CD14-positive monocyte (primary cell): ENCODE measurements around the gene MTF1. TPM values are rescaled to one million over a fixed set of nuclear protein-coding genes. Genes with fewer than 3 reads are reported as not detected.

Experiments used
- DNase-seq, 3 donors: peaks; one replicate each; pipeline ENCODE4 v3.0.0-alpha.2; 2011 to 2022
- H2AFZ ChIP-seq: 2 replicates; pipeline ENCODE4 v1.6.0; 2012; ENCODE audit warnings: mild to moderate bottlenecking, low read depth, low read length, inconsistent platforms; ENCODE audit not compliant: insufficient read depth, poor library complexity, severe bottlenecking
- H3K27ac ChIP-seq, 2 donors: 1 replicate in 1 of 2; 2 replicates in 1 of 2; pipeline ENCODE4 v1.5.1; 2012 to 2013; ENCODE audit warnings: low read length in 2 of 2, control low read depth in 1 of 2, inconsistent platforms in 1 of 2, low read depth in 1 of 2, mild to moderate bottlenecking in 1 of 2
- H3K27me3 ChIP-seq, 2 donors: one replicate each; pipeline versions ENCODE4 v1.6.0 to v1.6.1; 2011 to 2013; ENCODE audit warnings: low read length in 2 of 2; ENCODE audit not compliant: control insufficient read depth in 2 of 2, insufficient read depth in 2 of 2
- H3K36me3 ChIP-seq, 2 donors: replicated peaks in 1 of 2; 1 replicate in 1 of 2; 2 replicates in 1 of 2; pipeline versions ENCODE4 v1.5.1 to v1.6.1; 2012 to 2013; ENCODE audit warnings: low read length in 2 of 2, control low read depth in 1 of 2, inconsistent platforms in 1 of 2, mild to moderate bottlenecking in 1 of 2; ENCODE audit not compliant: insufficient read depth in 2 of 2, control insufficient read depth in 1 of 2
- H3K4me1 ChIP-seq, 2 donors: 1 replicate in 1 of 2; 2 replicates in 1 of 2; pipeline versions ENCODE4 v1.5.1 to v1.6.1; 2012 to 2013; ENCODE audit warnings: low read length in 2 of 2, control low read depth in 1 of 2, inconsistent platforms in 1 of 2, mild to moderate bottlenecking in 1 of 2, moderate library complexity in 1 of 2; ENCODE audit not compliant: insufficient read depth in 2 of 2, control insufficient read depth in 1 of 2
- H3K4me2 ChIP-seq: replicated peaks from 2 replicates; pipeline ENCODE3; 2012; ENCODE audit warnings: low read length, moderate library complexity, mild to moderate bottlenecking; ENCODE audit not compliant: poor library complexity, severe bottlenecking; ENCODE audit errors: extremely low read depth
- H3K4me3 ChIP-seq, 3 experiments: fragments of 200-600 bp in 1 of 3; sonication (generic) in 1 of 3; replicated peaks in 1 of 3; 1 replicate in 2 of 3; 2 replicates in 1 of 3; pipeline ENCODE4 v1.5.1; 2011 to 2013; ENCODE audit warnings: low read length in 3 of 3, mild to moderate bottlenecking in 3 of 3, control low read depth in 2 of 3, low read depth in 2 of 3, inconsistent platforms in 1 of 3, moderate library complexity in 1 of 3
- H3K79me2 ChIP-seq: 2 replicates; pipeline ENCODE4 v1.6.0; 2012; ENCODE audit warnings: mild to moderate bottlenecking, control low read depth, inconsistent platforms, low read length, moderate library complexity; ENCODE audit not compliant: insufficient read depth
- H3K9ac ChIP-seq: 2 replicates; pipeline ENCODE4 v1.6.0; 2017; ENCODE audit warnings: low read length, mild to moderate bottlenecking; ENCODE audit not compliant: insufficient read depth, poor library complexity, severe bottlenecking
- H3K9me3 ChIP-seq, 2 donors: replicated peaks in 1 of 2; 1 replicate in 1 of 2; 2 replicates in 1 of 2; pipeline versions ENCODE4 v1.5.1 to v1.6.1; 2012 to 2013; ENCODE audit warnings: low read length in 2 of 2, control low read depth in 1 of 2; ENCODE audit not compliant: control insufficient read depth in 1 of 2, insufficient read depth in 1 of 2
- H4K20me1 ChIP-seq: 2 replicates; pipeline ENCODE4 v1.6.0; 2012; ENCODE audit warnings: mild to moderate bottlenecking, low read length, control low read depth, moderate library complexity; ENCODE audit not compliant: insufficient read depth
- H3K27ac Mint-ChIP-seq, 7 donors: one replicate each; pipeline ENCODE4 v1.8.0; 2020; ENCODE audit warnings: mild to moderate bottlenecking in 7 of 7, mixed read lengths in 7 of 7, moderate library complexity in 6 of 7, inconsistent platforms in 2 of 7
- H3K27me3 Mint-ChIP-seq, 3 donors: one replicate each; pipeline ENCODE4 v1.8.0; 2021 to 2022; ENCODE audit warnings: low read depth in 3 of 3, mild to moderate bottlenecking in 3 of 3, mixed read lengths in 3 of 3, moderate library complexity in 3 of 3, inconsistent platforms in 1 of 3
- H3K36me3 Mint-ChIP-seq, 2 donors: one replicate each; pipeline ENCODE4 v1.8.0; 2020; ENCODE audit warnings: mixed read lengths in 2 of 2, inconsistent platforms in 1 of 2, mild to moderate bottlenecking in 1 of 2
- H3K4me1 Mint-ChIP-seq: one replicate; pipeline ENCODE4 v1.8.0; 2020; ENCODE audit warnings: mild to moderate bottlenecking, mixed read lengths
- H3K4me3 Mint-ChIP-seq, 2 donors: one replicate each; pipeline ENCODE4 v1.8.0; 2020; ENCODE audit warnings: mild to moderate bottlenecking in 2 of 2, mixed read lengths in 2 of 2, moderate library complexity in 1 of 2
- H3K9me3 Mint-ChIP-seq, 7 donors: one replicate each; pipeline ENCODE4 v1.8.0; 2020 to 2022; ENCODE audit warnings: mixed read lengths in 7 of 7, mild to moderate bottlenecking in 6 of 7, moderate library complexity in 6 of 7, inconsistent platforms in 2 of 7
- CTCF ChIP-seq: fragments of 200-600 bp; IDR thresholded peaks from one replicate; pipeline ENCODE4 v1.8.0; 2022; ENCODE audit warnings: antibody characterized with exemption, mild to moderate bottlenecking
- WGBS: methylation state at CpG from one replicate; pipeline ENCODE4 v1.1.5; 2013; ENCODE audit warnings: missing lambda C conversion rate; ENCODE audit not compliant: insufficient coverage; 5-methylcytosine and 5-hydroxymethylcytosine counted together
- intact Hi-C, 2 donors: fragments of 100-400 bp; cut with micrococcal nuclease; formaldehyde crosslinking; loops; one replicate each; pipeline versions ENCODE4 v1.15.0 to v1.15.1; 2023
- polyA plus RNA-seq, 3 donors: library from polyadenylated mRNA; depleted of rRNA in 1 of 3; unstranded in 2 of 3; stranded (reverse) in 1 of 3; fragments of 300-500 nt in 2 of 3; fragments of >200 nt in 1 of 3; fragmentation: Illumina TruSeq in 2 of 3; gene quantifications; 1 replicate in 2 of 3; 2 replicates in 1 of 3; pipeline ENCODE4 v1.2.3, GENCODE V29; 2012 to 2021

Gene MTF1
- polyA plus RNA-seq, 3 donors, result 17.1 to 41.0 (median 29.6) TPM

GRCh38 chr1:37875833-37876232 is 16.4 kb upstream of the MTF1 start:
- no peak overlapping the region for H2AFZ ChIP-seq
- peaks cover 59 to 90% of the 10 kb centered on the region in 2 donors for H3K36me3 Mint-ChIP-seq
- H3K4me1 ChIP-seq, result no peaks in the 10 kb centered on the region
- DNase-seq, result no peak
- H3K4me3 Mint-ChIP-seq, result no peak overlapping the region
- H3K4me1 Mint-ChIP-seq, result no peaks in the 10 kb centered on the region
- H3K36me3 ChIP-seq, result peaks cover 82 to 89% of the 10 kb centered on the region in 2 donors
- H3K79me2 ChIP-seq, result no peaks in the 10 kb centered on the region
- H3K9me3 Mint-ChIP-seq, result no peaks in the 10 kb centered on the region
- no peak for TF ChIP-seq CTCF
- no peak overlapping the region for H3K27ac Mint-ChIP-seq
- no peaks in the 10 kb centered on the region for H3K27me3 ChIP-seq
- no peak overlapping the region for H3K27ac ChIP-seq
- H4K20me1 ChIP-seq, result no peaks in the 10 kb centered on the region
- intact Hi-C loops, result no loop called here
- H3K4me2 ChIP-seq, result no peak overlapping the region
- peaks cover 0 to 1% (median 0%) of the 10 kb centered on the region in 3 donors for H3K27me3 Mint-ChIP-seq
- no CpG with 5 or more reads among the region's 1 CpG for WGBS
- H3K9ac ChIP-seq, result no peak overlapping the region
- no peak overlapping the region for H3K4me3 ChIP-seq
- no peaks in the 10 kb centered on the region for H3K9me3 ChIP-seq

- WGBS, result no CpG with 5 or more reads among the region's 1 CpG
- TF ChIP-seq CTCF, result no peak
- H3K79me2 ChIP-seq, result no peaks in the 10 kb centered on the region
- H3K9me3 ChIP-seq, result no peaks in the 10 kb centered on the region
- H3K27ac ChIP-seq, result no peak overlapping the region
- Mint-ChIP-seq H3K27ac (peak overlapping the region in 2 of 7 donors; percentile 32 to 49), H3K4me3 (no peak overlapping the region), H3K4me1 (no peaks in the 10 kb centered on the region), H3K9me3 (no peaks in the 10 kb centered on the region), H3K36me3 (peaks cover 63 to 94% of the 10 kb centered on the region in 2 donors), H3K27me3 (peaks cover 0 to 1% (median 0%) of the 10 kb centered on the region in 3 donors)
- H3K36me3 ChIP-seq, result peaks cover 82 to 90% of the 10 kb centered on the region in 2 donors
- H3K4me1 ChIP-seq, result no peaks in the 10 kb centered on the region
- no peak overlapping the region for H3K9ac ChIP-seq
- H2AFZ ChIP-seq, result no peak overlapping the region
- no peaks in the 10 kb centered on the region for H3K27me3 ChIP-seq
- DNase-seq, result no peak
- intact Hi-C loops, result no loop called here
- no peak overlapping the region for H3K4me3 ChIP-seq
- H3K4me2 ChIP-seq, result no peak overlapping the region
- no peaks in the 10 kb centered on the region for H4K20me1 ChIP-seq
Measured at GRCh38 chr1:37872692-37873091, 13.3 kb upstream of the MTF1 start.
